ENCODE data around the gene JUN. TPM values are rescaled to one million over a fixed set of nuclear protein-coding genes. Genes with fewer than 3 reads are reported as not detected.

Gene JUN
- total and polyA plus RNA-seq, 2 experiments from 2014 or later, result 23.3 to 28.5 TPM

DNA sequence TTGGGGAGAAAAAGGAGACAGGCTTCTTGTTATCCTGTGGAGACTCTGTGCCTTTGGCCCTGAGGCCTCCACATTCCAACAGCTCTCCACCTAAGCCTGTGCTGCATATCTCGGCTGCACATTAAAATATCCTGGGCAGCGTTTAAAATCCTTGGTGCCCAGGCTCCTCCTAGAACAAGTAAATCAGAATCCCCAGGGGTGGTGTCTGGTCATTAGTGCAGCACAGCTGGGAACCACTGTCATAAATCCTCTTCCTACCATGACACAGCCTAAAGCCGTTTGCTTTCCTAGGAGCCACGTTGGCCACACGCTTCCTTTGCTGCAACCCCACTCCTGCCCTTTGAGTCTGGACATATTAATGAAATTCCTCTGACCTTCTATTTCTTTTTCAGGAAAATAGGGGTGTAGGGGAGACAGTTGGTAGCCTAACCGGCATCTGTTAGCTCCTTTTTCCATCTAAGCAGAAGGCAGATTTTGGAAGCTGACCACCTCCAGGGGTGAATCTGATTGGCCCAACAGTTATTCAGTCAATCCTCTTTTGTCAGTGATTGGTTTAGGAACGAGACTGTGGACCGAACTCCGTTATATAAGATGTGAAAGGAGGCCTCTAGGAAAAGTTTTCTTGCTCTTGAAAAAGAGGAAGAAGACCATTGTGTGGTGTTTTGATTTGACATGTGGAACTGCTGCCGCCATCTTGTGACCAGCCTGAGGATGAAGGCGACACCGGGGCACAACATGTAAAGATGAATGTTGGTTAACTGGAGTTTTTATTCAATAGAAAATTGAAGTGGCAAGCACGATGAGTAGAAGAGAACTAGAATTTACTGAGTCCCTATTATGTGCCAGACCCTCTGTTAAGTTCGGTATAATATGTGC lies 41.9 kb downstream of the JUN start:
- Histone ChIP-seq H3K4me2 (no peak overlapping the region), H3K27ac (ENCODE audit: low read depth) (no peak overlapping the region), H3K27me3 (ENCODE audit: insufficient read depth) (no peaks in the 10 kb centered on the region), H3K9me2 (ENCODE audit: insufficient read depth) (no peaks in the 10 kb centered on the region), H3K36me3 (ENCODE audit: insufficient read depth) (no peaks in the 10 kb centered on the region; the same call in 1 of the 2 replicates), H3K79me2 (replicated peaks; ENCODE audit: insufficient read depth) (no peaks in the 10 kb centered on the region), H3K4me1 (ENCODE audit: insufficient read depth) (no peaks in the 10 kb centered on the region), H4K20me1 (replicated peaks; ENCODE audit: insufficient read depth) (no peaks in the 10 kb centered on the region), H3K4me3 (no peak overlapping the region), H2AFZ (no peak overlapping the region), H3F3A (replicated peaks; ENCODE audit: low read depth) (no peaks in the 10 kb centered on the region)
- DNase-seq (ENCODE audit: low spot score), result peak; percentile 5
- peaks cover 3% of the 10 kb centered on the region; the same call in 2 of the 3 replicates for H3K9me3 Mint-ChIP-seq
- ATAC-seq, result no peak
- H3K27me3 Mint-ChIP-seq (ENCODE audit: insufficient read depth, low read depth, poor library complexity), result no peaks in the 10 kb centered on the region
- 0 out of 3 replicates have a peak, but pooled peaks cover 3% of the 10 kb centered on the region for H3K4me1 Mint-ChIP-seq
- TF ChIP-seq CTCF (conservative IDR thresholded peaks at IDR 0.05; ENCODE audit: low read depth in 2 of 2) (peak in 1 of 2 experiments; percentile 17; a peak in 1 of 4 replicates), ZNF331 (CRISPR knock-in tag; IDR thresholded peaks at IDR 0.05; ENCODE audit: low read depth) (no peak)
- no peak overlapping the region for H3K27ac Mint-ChIP-seq
- H3K4me3 Mint-ChIP-seq, result no peak overlapping the region
- H3K36me3 Mint-ChIP-seq (ENCODE audit: low read depth), result no peaks in the 10 kb centered on the region

DNA sequence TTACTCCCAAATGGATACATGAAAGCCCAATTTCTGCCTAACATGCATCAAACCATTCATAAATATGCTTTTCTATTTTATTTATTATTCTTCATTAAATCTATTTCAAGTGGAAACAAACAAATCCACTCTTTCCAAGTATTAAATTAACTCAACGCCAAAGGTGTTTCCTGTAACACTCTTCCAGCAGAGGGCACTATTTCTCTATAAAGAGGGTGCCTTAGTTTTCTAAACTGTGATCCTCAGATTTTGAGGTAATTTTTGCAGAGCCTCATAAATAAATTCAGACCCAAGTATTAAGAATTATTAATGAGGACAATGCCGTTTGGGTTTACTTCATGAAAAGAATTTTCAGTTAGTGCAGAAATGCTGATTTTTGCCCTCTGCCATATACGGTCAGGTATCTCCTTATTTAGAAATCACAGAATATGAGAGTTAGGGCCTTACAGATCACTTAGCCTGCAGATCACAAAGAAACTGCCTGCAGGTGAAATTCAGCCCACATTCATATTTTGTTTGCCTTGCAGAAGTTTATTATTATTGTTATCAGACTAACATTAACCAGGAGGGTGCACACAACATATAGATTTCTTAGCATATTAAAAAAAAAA lies 43.9 kb downstream of the JUN start:
- Histone ChIP-seq H4K20me1 (replicated peaks; ENCODE audit: insufficient read depth) (no peaks in the 10 kb centered on the region), H3K9me2 (ENCODE audit: insufficient read depth) (no peaks in the 10 kb centered on the region), H3K27ac (ENCODE audit: low read depth) (no peak overlapping the region), H3K4me1 (ENCODE audit: insufficient read depth) (no peaks in the 10 kb centered on the region), H3K27me3 (ENCODE audit: insufficient read depth) (no peaks in the 10 kb centered on the region), H3K4me3 (no peak overlapping the region), H3K4me2 (no peak overlapping the region), H2AFZ (no peak overlapping the region), H3K79me2 (replicated peaks; ENCODE audit: insufficient read depth) (no peaks in the 10 kb centered on the region), H3F3A (replicated peaks; ENCODE audit: low read depth) (no peaks in the 10 kb centered on the region), H3K36me3 (ENCODE audit: insufficient read depth) (no peaks in the 10 kb centered on the region; the same call in 1 of the 2 replicates)
- H3K36me3 Mint-ChIP-seq (ENCODE audit: low read depth), result no peaks in the 10 kb centered on the region
- no peaks in the 10 kb centered on the region for H3K27me3 Mint-ChIP-seq (ENCODE audit: insufficient read depth, low read depth, poor library complexity)
- no peak overlapping the region for H3K27ac Mint-ChIP-seq
- DNase-seq (ENCODE audit: low spot score) (peak; percentile 91), ATAC-seq (peak; percentile 54)
- H3K4me3 Mint-ChIP-seq, result no peak overlapping the region
- H3K4me1 Mint-ChIP-seq, result 0 out of 3 replicates have a peak, but pooled peaks cover 3% of the 10 kb centered on the region
- TF ChIP-seq ZNF331 (CRISPR knock-in tag; IDR thresholded peaks at IDR 0.05; ENCODE audit: low read depth), result no peak
- peak; percentile 80 to 99 for TF ChIP-seq CTCF (conservative IDR thresholded peaks at IDR 0.05; ENCODE audit: low read depth in 2 of 2)
- peaks cover 3% of the 10 kb centered on the region; the same call in 2 of the 3 replicates for H3K9me3 Mint-ChIP-seq

Data from GM23338 (cell line).